Stimulated activated CD4-positive, alpha-beta T cell treated with anti-CD3 and anti-CD28 coated beads, Interleukin-12 subunit alpha, Interleukin-12 subunit beta, amount 100 ng/mL, for 48 hours (primary cell): ENCODE data around the gene SCAPER.

Source experiments
- DNase-seq, 3 donors: peaks; one replicate each; pipeline ENCODE4 v3.0.0-alpha.2; 2020; ENCODE audit warnings: low read depth in 2 of 3, low spot score in 1 of 3

Gene SCAPER

DNA sequence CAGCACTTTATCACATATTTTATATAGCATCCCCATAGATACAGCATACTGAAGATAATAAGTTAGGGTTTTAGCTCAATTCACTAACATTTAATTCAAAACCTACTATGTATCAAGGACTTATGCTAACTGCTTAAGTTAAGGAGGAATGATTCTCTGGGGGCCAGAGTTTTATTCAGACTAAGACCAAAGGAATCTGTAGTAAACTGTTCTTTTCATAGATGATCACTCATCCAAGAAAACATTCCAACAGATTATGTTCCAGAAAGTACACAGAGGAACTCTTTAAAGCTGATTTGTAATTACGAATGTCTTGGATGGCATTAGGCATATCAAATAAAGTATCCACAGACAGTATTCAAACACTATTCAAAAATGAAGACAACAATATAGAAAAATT is 226.4 kb downstream of the SCAPER start:
- DNase-seq = no peak

DNA sequence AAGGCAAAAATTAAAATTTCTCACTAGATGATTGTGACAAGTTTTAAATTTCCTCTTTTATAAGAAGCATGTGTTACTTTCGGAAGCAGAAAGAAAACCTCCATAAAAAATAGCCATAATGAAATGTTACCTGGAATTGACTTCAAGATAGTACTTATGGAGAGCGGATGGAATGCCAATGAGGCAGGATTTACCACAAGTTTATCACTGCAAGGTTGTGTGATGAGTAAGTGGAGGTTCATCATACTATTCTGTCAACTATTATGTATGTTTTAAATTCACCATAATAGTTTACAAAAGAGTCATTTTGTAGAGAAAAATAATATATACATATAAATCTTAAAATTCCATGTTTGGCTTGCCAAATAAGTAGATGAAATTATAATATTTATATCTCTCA is 230.3 kb downstream of the SCAPER start:
- DNase-seq = no peak

DNA sequence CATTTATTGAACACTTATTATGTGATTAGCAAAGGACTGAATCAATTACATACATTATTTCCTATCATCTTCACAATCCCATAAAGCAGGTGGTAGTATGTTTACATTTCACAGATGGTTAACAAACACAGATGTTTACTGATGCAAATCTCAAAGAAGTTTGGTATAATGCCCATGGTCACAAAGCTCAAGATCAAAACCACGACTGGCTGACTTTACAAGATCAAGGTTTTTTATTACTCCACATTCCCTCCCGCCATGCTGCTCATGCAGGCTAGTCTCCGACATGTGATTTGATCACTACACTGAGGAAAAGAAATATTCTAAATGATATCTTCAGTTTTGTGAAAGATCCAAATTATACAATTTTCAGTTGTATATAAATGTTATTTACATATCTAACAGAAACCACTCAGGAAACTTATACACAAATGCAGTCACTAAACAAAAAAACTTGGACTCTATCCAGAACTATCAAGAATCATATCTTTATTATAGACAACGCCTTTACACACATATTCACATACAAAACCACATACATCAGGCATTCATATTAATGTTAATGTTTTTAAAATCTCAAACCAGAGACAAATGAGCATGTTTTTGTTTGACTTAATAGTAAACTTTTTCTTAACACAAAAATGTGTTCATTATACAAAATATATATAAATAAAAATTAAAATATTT is 235.5 kb downstream of the SCAPER start:
- no peak for DNase-seq

DNA sequence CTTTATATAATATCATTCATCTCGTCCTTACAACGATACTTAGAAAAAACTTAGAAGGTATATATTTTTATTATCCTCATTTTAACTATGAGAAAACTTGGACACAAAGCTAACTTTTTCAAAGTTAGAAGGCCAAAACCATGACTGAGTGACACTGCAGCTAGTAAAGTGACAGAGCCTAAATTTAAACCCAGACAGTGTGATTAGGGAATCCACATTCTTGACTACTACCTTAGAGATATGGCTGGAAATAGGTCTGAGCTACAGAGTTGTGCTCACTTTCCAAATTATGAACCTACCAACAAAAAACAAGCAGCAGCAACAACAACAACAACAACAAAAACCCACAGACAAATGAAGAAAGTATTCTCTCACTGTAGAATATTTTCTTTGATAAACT is 236.2 kb downstream of the SCAPER start:
- no peak for DNase-seq

DNA sequence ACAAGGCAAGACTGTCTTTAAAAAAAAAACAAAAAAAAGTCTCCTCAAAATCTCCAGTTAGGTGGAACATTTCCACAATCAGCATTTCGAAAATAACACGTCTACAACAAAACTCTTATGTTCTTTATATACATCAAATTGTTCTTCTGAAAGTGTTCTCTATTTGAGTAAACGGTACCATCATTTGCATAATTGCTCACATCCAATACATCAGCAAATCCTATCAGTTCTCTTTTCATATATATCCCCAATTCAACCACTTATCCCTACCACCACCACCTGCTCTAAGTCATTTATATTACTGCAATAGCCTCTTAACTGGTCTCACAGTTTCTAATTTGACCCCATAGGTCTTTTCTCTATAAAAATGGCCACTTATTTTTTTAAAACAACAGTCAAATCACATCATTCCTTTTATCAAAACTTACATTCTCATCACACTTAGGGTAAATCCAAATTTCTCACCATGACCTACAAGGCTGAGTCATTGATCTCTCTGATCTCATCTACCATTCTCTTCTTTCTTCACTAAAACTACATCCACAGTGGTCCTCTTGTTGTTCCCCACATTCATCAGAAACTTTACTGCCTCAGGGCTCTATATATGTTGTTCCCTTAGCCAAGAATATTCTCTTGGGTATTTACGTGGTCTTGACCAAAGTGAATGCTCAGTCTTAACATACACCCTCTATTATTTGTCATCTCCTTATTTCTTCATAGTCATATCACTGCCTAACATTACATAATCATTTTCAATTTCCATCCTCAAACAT is 237.0 kb downstream of the SCAPER start:
- no peak for DNase-seq

DNA sequence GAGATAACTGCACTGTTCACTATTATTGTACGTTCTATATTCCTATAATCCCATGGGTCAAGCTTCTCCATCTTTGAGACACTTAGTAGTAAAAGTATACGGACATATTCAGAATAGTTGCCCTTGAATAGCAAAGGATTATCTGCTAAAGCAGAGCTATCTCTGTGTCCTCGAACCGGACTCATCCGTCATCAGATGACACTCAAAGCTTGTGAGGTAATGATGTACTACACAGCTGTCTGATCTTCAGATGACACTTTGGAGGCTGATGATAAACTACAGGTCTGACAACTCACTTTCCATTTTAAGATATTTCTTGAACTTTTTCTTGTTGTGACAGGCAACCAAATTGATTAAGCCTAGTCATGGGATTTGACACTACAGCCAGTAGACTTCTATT is 240.2 kb downstream of the SCAPER start:
- no peak for DNase-seq

DNA sequence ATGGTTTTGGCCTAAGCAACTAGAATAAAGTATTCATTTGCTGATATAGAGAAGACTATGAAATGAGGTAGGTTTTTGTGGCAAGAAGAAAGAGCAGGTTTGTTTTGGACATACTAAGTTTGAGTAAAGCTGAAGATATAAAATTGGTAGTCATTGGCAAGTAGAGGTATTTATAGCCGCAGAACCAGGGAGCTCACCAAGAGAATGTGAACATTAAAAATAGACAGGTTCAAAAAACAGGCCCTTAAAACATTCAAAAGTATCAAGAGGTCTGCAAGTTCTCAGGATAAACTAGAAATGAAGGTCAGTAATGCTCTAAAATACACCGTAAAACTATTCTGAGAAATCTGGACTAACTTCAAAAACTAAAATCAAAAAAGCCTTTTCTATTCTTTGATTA is 240.7 kb downstream of the SCAPER start:
- no peak for DNase-seq

DNA sequence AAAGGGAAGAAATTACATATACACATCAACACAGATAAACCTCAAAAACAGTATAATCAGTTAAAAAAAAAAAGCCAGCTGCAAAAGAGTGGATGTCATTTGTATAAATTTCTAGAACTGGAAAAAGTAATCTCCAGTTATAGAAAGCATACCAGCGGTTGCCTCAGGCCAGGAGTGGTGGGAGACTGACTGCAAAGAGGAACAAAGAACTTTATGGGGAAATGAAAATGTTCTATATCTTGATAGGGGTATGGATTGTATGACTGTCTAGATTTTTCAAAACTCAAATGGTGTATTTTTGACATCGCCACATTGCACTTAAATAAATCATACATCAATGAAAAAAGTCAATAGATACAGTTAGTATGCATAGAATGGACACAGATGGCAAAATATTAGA is 241.6 kb downstream of the SCAPER start:
- DNase-seq = no peak

DNA sequence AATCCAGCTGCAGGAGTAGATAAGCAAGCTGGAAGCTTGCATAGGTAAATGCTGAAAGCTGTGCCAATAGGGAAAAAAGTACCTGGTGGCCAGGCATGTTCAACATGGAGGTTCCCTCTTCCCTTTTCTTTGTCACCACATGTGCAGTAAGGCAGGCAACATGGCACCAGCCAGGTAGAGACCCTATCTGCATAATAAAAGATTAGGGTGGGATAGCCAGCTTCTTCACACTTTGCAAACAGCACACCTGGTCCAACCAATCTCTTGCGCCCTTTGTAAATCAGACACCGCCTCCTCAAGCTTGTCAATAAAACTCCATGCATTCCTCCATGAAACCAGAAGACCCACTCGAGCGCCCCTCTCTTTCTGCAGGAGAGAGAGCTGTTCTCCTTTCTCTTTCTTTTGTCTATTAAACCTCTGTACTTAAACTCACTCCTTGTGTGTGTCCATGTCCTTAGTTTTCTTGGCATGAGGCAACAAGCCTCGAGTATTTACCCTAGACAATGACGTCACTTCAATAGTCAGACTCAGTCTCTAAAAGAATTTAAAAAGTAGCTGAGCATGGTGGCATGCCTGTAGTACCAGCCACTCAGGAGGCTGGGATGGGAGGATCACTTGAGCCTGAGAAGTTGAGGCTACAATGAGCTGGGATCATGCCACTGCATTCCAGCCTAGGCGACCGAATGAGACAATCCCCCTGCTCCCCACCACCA is 256.3 kb downstream of the SCAPER start:
- no peak for DNase-seq

DNA sequence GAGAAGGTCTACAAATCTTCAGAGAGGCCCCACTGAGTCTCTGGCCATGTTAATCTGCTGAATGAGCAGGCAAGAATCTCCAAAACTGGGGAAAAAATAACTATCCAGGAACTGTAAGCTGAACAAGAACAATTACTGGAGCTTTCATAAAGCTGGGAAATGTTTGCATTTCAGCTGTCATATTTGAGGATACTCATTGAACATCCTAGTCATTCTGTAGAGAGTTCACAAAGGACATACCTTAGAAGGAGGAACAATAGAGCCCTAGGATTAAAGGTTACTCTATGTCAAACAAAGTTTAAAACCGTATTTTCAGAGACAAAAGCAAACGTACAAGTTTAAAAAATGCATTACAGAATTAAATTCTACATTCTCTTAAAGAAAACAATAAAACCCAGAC is 257.5 kb downstream of the SCAPER start:
- no peak for DNase-seq

DNA sequence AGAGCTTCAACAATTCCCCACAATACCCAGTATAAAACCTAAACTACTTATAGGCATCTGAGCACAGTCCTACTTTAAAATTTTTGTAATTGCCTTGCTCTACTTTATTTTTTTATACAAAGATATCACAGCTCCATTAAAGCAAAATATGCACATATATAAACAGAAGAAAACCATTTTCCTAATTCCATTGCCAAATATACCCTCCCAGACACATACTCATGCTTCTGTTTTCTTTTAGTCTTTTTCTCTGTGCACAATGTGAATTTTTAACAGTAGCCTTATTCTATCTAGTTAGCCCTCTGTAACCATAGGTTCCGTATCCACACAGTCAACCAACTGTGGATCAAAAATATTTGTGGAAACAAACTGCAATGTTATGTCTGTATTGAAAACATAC is 260.5 kb downstream of the SCAPER start:
- no peak for DNase-seq

DNA sequence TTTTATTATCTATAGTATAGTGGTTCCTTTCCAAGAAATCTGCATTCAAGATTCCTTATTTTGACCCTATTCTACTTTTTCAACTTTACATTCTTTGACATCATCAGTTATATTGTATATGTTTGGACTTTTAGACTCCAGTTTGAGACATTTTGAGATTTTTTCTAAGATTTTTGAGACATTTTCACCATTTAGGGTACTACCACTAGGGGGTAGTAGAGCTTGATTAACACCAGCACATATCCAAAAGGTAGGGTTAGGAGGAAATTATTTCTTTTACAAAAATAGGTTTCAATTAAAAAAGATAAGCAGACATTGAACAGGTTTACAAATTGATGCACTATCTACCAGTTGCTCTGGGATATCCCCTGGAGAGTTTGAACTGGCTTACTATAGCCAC is 262.5 kb downstream of the SCAPER start:
- DNase-seq = no peak

DNA sequence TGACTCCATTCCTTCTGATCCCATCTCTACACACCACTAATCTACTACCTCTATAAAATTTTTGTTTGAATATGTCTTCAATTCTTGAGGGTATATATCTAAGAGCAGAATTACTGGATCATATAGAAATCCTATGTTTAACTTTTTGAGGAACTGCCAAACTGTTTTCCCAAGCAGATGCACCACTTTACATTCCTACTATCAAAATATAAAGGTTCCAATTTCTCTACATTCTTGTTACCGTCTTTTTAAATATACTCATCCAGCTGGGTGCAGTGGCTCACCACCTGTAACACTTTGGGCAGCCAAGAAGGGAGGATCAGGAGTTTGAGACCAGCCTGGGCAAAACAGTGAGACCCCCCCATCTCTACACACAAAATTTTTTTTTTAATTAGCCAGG is 268.0 kb downstream of the SCAPER start:
- no peak for DNase-seq

DNA sequence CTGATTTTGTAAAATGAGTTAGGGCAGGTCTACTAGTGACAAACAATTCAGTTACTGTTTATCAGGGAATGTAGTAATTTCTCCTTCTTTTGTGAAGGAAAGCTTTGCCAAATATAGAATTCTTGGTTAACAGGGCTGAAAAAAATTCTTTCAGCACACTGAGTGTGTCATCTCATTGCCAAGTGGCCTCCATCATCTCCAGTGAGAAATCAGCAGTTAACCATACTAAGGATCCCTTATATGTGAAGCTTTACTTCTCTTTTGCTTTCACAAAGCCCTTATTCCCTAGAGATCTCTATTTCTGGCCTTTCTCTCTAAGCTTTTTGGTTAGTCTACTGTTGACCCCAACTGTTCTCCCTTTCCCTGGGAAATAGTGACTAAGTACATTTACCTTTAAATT is 269.1 kb downstream of the SCAPER start:
- DNase-seq = no peak

DNA sequence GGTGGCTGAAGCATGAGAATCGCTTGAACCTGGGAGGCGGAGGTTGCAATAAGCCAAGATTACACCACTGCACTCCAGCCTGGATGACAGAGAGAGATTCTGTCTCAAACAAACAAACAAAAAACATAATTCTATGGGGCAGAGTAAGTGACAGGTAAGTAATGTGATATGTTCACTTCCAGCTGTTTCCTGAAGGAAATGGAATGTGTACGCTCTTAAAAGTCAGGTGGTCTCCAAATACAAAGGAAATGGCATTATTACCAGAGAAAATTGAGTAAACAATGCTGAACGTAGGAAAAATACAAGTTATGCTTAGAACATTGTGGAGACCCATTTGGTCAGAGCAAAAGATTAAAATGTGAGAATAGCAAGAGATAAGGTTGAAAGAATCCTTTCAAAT is 278.5 kb downstream of the SCAPER start:
- no peak for DNase-seq

DNA sequence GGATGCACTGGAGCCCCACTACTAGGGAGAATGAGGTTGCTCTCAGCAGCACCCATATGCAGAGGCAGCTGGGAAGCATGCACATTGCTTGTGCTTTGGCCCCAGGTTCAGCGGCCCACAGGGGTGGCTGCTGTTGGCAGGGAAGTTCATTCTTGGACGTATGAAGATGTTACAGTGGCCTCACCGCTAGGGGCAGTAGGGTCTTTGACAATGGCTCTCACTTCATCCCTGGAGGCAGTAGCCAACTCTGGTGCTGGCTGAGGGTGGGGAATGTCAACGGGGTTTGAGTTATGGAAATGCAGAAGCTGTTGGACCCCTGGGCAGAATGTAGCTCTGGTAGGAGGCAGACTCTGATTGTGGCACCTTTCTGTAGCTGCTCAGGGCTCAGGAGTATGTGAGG is 279.9 kb downstream of the SCAPER start:
- no peak for DNase-seq

DNA sequence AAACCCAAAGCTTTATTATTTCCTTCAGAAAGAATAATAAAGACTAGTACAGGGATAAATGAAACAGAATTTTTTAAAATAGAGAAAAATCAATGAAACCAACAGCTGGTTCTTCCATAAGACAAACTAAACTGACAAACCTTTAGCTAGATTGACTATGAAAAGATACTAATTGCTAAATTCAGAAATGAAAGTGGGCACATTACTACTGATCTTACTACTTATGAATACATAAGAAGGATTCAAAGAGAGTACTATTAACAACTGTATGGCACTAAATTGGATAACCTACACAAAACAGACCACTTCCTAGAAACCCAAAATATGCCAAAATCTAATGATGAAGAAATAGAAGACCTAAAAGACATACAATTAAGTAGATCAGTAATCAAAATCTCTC is 290.4 kb downstream of the SCAPER start:
- DNase-seq = no peak

DNA sequence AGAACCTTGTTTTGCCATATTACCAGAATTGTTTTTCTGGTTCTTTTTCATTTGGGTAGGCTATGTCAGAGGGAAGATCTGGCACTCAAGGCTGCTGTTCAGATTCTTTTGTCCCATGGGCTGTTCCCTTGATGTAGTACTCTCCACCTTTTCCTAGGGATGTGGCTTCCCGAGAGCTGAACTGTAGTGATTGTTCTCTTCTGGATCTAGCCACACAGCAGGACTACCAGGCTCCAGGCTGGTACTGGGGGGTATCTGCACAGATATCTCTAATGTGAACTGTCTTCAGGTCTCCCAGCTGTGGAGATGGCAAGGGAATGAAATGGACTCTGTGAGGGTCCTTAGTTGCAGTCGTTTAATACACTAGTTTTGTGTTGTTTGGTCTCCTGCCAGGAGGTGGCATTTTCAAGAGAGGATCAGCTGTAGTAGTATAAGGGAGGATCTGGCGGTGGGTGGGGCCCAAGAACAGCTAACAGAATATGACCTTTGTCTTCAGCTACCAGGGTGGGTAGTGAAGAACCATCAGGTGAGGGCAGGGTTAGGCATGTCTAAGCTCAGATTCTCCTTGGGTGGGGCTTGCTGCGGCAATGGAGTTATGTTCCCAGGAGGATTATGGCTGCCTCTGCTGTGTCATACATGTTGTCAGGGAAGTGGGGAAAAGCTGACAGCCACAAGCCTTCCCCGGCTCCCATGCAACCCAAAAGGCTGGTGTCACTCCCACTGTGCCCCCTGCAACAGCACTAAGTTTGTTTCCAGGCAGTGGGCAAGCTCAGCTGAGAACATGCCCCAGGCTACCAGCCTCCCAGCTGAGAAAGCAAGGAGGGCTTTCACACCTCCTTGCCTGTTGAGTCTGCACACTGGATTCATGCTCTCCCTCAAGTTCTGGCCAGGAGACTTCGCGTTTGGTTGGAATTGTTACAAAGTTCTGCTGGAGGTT is 316.1 kb downstream of the SCAPER start:
- no peak for DNase-seq

DNA sequence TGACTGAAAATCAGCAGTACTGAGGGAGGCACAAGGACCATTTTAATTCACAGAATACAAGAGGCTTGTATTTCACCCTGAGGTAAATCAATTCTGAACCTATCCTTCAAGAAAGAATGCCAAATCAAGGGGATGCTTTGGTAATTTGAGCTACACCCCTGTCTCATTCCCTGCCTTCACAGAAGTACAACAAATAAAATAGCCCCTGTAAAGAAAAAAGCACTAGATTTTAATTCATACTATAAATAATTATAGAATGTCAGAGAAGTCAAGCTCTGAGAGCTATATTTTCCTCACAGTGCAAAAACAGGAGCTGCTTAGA is 319.6 kb downstream of the SCAPER start:
- DNase-seq = no peak

DNA sequence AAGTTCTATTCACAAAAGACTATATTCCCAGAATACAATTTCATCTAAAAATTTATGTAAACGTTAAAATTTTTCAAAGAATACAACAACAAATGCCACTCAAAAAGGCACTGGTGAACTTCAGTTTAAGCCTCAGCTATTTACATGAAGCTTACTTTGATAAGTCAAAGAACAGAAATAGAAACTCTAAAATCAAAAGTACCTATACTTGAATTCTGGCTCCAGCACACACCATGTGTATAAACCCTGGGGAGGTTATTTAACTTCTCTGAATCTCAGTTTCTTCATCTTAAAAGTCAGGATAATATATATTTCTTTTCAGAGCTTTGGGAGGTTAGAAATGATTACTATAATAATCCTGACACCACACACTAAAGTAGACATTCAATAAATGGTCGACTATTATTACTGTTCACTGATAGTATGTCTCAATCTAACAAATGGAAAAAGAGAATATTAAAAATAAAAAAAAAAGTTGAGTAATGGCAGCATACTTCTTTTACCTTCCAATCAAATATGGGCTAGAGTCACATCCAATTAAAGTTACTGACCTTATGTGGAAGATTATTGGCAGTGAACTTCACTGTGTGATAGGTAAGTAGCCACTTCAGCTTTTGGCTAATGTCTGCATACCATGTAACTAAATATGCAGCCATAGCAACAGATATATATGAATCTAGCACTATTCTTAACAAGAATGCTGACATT is 320.1 kb downstream of the SCAPER start:
- no peak for DNase-seq

DNA sequence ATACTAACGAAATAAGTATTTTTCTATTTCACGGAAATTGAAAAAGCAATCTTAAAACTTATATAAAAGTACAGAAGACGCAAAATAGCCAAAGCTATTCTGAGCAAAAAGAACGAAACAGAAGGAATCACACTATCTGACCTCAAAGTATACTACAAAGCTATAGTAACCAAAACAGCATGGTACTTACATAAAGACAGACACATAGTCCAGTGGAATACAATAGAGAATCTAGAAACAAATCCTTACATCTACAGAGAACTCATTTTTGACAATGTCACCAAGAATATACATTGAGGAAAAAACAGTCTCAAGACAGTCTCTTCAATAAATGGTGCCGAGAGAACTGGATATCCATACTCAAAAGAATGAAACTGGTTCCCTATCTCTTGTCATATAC is 322.6 kb downstream of the SCAPER start:
- no peak for DNase-seq
